ENCODE data around the gene COPG2.

COPG2 gene

GRCh38 chr7:130463553-130464434 is 204.8 kb downstream of the COPG2 start:
- no peak for DNase-seq

GRCh38 chr7:130461272-130461671 is 207.3 kb downstream of the COPG2 start:
- no peak for DNase-seq

- no peak for DNase-seq
Measured at GRCh38 chr7:130458257-130458656, 210.3 kb downstream of the COPG2 start.

Data from activated gamma-delta T cell (primary cell).